ENCODE results near the gene COL9A2. TPM values are rescaled to one million over a fixed set of nuclear protein-coding genes. Genes with fewer than 3 reads are reported as not detected.

Gene COL9A2
- polyA plus RNA-seq (1.3 and 2.3 TPM in 2 replicates), polyA minus RNA-seq (2.0 and 2.2 TPM in 2 replicates)

- Histone ChIP-seq H2AFZ (ENCODE audit: low read depth, low read length) (no peak within 1 kb of the TSS), H3K79me2 (replicated peaks; ENCODE audit: insufficient read depth, low read length) (no peaks in the 10 kb centered on the region), H4K20me1 (ENCODE audit: insufficient read depth) (no peaks in the 10 kb centered on the region), H3K36me3 (ENCODE audit: insufficient read depth, low read length) (no peaks in the 10 kb centered on the region), H3K4me3 (ENCODE audit: low read length) (peak within 1 kb of the TSS; percentile 51), H3F3A (ENCODE audit: insufficient read depth, low read length, poor library complexity, severe bottlenecking) (no peaks in the 10 kb centered on the region), H3K9me2 (ENCODE audit: insufficient read depth, low read length) (no peaks in the 10 kb centered on the region), H3K9me3 (ENCODE audit: low read length) (no peaks in the 10 kb centered on the region), H3K27ac (ENCODE audit: low read length) (no peak within 1 kb of the TSS), H3K9ac (ENCODE audit: low read length) (no peak within 1 kb of the TSS), H3K27me3 (ENCODE audit: insufficient read depth, low read depth, low read length) (peaks cover 43% of the 10 kb centered on the region), H3K4me2 (ENCODE audit: low read length) (no peak within 1 kb of the TSS)
- TF ChIP-seq SMC3 (conservative IDR thresholded peaks at IDR 0.05; ENCODE audit: poor library complexity) (no peak), EZH2 (IDR thresholded peaks at IDR 0.05; ENCODE audit: borderline replicate concordance, insufficient read depth, low read length, poor library complexity, severe bottlenecking) (no peak), TAF1 (IDR thresholded peaks at IDR 0.05; ENCODE audit: low read depth) (no peak), RAD21 (conservative IDR thresholded peaks at IDR 0.05) (no peak), POLR2AphosphoS5 (IDR thresholded peaks at IDR 0.05) (no peak), CTCF (IDR thresholded peaks at IDR 0.05; ENCODE audit: poor library complexity, severe bottlenecking) (no peak), MXI1 (conservative IDR thresholded peaks at IDR 0.05; ENCODE audit: poor library complexity, severe bottlenecking) (no peak), EP300 (conservative IDR thresholded peaks at IDR 0.05; ENCODE audit: poor library complexity, severe bottlenecking) (no peak)
- TF ChIP-seq, protein P1, sequence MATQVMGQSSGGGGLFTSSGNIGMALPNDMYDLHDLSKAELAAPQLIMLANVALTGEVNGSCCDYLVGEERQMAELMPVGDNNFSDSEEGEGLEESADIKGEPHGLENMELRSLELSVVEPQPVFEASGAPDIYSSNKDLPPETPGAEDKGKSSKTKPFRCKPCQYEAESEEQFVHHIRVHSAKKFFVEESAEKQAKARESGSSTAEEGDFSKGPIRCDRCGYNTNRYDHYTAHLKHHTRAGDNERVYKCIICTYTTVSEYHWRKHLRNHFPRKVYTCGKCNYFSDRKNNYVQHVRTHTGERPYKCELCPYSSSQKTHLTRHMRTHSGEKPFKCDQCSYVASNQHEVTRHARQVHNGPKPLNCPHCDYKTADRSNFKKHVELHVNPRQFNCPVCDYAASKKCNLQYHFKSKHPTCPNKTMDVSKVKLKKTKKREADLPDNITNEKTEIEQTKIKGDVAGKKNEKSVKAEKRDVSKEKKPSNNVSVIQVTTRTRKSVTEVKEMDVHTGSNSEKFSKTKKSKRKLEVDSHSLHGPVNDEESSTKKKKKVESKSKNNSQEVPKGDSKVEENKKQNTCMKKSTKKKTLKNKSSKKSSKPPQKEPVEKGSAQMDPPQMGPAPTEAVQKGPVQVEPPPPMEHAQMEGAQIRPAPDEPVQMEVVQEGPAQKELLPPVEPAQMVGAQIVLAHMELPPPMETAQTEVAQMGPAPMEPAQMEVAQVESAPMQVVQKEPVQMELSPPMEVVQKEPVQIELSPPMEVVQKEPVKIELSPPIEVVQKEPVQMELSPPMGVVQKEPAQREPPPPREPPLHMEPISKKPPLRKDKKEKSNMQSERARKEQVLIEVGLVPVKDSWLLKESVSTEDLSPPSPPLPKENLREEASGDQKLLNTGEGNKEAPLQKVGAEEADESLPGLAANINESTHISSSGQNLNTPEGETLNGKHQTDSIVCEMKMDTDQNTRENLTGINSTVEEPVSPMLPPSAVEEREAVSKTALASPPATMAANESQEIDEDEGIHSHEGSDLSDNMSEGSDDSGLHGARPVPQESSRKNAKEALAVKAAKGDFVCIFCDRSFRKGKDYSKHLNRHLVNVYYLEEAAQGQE (IDR thresholded peaks at IDR 0.05; ENCODE audit: borderline replicate concordance): no peak
Measured at GRCh38 chr1:40316595-40317393, at the start of gene COL9A2. TSS of gene COL9A2 (minus strand) at chr1:40317286. CDS start at chr1:40317197, 89 bp downstream.

DNA sequence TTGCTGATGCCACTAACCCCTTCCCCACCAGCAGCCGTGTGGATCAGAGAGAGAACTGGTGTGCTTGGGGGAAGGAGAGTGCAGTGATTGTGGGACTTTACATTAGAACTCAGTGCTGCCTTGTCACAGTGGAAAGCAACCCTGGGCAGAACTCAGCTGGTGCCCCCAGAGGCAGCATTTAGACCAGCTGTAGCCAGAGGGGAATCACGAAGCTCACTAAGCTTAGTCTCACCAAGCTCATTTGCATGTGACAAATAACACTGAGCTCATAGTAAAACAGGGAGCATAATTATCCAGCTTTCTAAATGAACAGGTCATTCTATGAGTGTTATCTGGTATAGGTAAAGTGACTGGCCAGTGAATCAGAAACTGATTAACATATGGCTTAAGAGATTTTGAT is 46.6 kb upstream of the COL9A2 start:
- Histone ChIP-seq H3K4me3 (ENCODE audit: low read length) (no peak overlapping the region), H3K27ac (ENCODE audit: low read length) (no peak overlapping the region), H3K9me3 (ENCODE audit: low read length) (no peaks in the 10 kb centered on the region), H3K27me3 (ENCODE audit: insufficient read depth, low read depth, low read length) (no peaks in the 10 kb centered on the region), H3K36me3 (ENCODE audit: insufficient read depth, low read length) (no peaks in the 10 kb centered on the region), H4K20me1 (ENCODE audit: insufficient read depth) (no peaks in the 10 kb centered on the region), H3F3A (ENCODE audit: insufficient read depth, low read length, poor library complexity, severe bottlenecking) (no peaks in the 10 kb centered on the region), H3K4me2 (ENCODE audit: low read length) (no peak overlapping the region), H3K79me2 (replicated peaks; ENCODE audit: insufficient read depth, low read length) (no peaks in the 10 kb centered on the region), H3K9ac (ENCODE audit: low read length) (no peak overlapping the region), H3K9me2 (ENCODE audit: insufficient read depth, low read length) (no peaks in the 10 kb centered on the region), H2AFZ (ENCODE audit: low read depth, low read length) (no peak overlapping the region)
- TF ChIP-seq CTCF (IDR thresholded peaks at IDR 0.05; ENCODE audit: poor library complexity, severe bottlenecking) (no peak), RAD21 (conservative IDR thresholded peaks at IDR 0.05) (no peak), EZH2 (IDR thresholded peaks at IDR 0.05; ENCODE audit: borderline replicate concordance, insufficient read depth, low read length, poor library complexity, severe bottlenecking) (no peak), POLR2AphosphoS5 (IDR thresholded peaks at IDR 0.05) (no peak), MXI1 (conservative IDR thresholded peaks at IDR 0.05; ENCODE audit: poor library complexity, severe bottlenecking) (no peak), EP300 (conservative IDR thresholded peaks at IDR 0.05; ENCODE audit: poor library complexity, severe bottlenecking) (no peak), SMC3 (conservative IDR thresholded peaks at IDR 0.05; ENCODE audit: poor library complexity) (no peak), TAF1 (IDR thresholded peaks at IDR 0.05; ENCODE audit: low read depth) (no peak)
- TF ChIP-seq, protein P1 (IDR thresholded peaks at IDR 0.05; ENCODE audit: borderline replicate concordance): no peak

Measured in neural cell (in vitro differentiated cells).